HS-27A (cell line): ENCODE results near the gene SPINK8.
"Not testable (repeated sequence)": the region's sequence is repeated elsewhere in the genome, so short reads cannot be mapped to it uniquely, and the experiment has no call there.

ENCODE experiments used
- DNase-seq: peaks from one replicate; pipeline ENCODE4 v3.0.0-alpha.2; 2012; ENCODE audit warnings: low read depth, missing footprints

Gene SPINK8

GRCh38 chr3:48331706-48332435 is 1.6 kb downstream of the SPINK8 start:
- DNase-seq, result not testable (repeated sequence)

DNA sequence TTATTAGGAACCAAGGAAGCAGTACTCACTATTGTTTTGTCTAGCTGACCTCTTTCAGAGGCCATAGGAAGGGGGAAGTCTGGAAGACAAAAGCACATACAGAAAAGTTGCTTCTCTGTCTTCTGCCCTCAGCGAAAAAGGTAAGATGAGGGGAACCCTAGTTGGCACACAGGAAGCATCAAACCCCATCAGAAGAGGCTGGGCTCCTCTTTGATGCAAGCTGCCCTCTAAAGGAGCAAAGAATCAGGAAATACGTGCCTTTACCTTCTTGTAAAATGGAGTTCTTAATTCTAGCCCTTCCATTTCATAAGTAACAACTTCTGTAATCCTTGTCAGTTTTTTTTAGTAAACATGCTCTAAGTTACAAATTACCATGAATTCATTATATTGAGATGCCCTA is 12.5 kb downstream of the SPINK8 start:
- no peak for DNase-seq

DNA sequence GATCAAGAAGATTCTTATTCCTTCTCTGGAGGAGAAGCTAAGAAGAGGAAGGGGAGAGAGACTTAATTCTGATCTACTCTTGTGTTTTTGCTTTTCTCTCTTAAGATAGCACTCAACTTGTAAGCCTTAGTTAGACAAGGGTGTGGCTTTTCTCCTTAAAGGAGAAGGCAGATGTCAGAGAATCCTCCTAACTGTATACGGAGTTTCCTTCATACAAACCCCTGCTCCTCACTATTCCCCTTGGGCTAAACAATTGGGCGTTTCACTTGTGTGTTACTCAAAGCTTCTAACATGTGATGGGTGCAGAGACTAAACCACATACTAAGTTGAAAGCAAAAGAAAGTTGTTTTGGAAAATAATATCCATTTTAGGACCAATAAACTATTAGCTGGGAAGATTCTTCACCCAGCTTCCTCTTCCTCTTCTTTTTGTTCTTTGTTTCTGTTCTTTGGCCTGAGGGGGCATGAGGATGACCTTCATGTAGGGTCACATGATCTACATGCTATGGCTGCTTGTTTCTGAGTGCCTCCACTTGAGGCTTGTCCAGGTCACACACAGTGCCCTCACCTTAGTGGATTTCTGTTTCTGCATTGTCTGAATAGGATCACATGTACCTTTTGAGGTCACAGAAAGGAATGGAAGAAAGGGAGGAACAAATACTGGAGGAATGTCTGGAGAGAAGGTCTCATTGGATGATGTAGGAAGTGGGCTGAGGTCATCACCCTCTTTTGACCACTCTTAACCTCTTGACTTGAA is 14.6 kb downstream of the SPINK8 start:
- no peak for DNase-seq

GRCh38 chr3:48314542-48314941 is 18.9 kb downstream of the SPINK8 start:
- DNase-seq, result no peak

GRCh38 chr3:48306860-48307530 is 26.5 kb downstream of the SPINK8 start:
- DNase-seq, result no peak

DNA sequence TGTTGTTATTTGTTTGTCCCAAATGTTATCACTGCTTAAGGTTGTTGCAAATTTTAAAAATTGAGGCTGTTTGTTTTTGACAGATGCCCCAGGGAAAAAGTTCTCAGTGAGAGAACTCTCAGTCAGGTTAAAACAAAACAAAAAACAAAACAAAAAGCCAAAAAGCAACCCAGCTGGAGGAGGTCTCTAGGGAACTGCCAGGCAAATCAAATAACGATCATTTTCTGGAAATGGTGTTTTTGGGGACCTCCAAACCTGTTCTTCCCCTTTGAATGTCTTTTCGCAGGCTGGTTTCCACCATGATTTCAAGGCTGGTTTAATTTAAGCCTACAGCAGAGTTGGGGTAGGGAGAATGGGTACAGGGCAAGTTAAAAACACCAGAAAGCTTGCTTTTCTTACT is 27.2 kb downstream of the SPINK8 start:
- no peak for DNase-seq

DNA sequence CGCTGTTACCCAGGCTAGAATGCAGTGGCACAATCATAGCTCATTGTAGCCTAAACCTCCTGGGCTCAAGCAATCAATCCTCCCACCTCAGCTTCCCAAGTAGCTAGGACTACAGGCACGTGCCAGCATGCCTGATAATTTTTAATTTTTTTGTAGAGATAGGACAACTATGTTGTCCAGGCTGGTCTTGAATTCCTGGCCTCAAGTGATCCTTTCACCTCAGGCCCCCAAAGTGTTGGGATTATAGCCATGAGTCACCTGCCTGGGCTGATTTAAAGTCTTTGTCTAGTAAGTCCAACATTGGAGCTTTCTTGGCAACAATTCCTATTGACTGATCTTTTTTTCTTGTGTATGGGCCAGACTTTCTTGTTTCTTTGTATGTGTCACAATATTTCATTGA is 28.1 kb downstream of the SPINK8 start:
- no peak for DNase-seq

DNA sequence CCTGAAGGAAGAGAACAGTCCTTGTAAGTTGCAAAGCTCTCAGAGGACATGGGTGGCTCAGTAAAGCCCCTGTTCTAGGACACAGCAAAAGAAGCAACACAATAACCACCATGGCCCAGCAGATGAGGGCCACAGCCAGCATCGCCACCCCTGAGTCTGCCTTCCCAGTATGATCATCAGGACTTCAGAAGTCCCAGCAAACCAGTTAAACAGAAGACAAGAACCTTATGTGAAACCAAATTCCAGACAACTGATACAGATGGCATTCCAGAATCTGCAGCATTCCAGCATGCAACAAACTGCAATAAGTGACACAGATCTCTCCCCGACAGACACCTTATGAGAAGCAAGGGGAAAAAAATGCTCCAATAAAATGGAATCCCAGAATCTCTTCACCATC is 30.4 kb downstream of the SPINK8 start:
- DNase-seq, result no peak

DNA sequence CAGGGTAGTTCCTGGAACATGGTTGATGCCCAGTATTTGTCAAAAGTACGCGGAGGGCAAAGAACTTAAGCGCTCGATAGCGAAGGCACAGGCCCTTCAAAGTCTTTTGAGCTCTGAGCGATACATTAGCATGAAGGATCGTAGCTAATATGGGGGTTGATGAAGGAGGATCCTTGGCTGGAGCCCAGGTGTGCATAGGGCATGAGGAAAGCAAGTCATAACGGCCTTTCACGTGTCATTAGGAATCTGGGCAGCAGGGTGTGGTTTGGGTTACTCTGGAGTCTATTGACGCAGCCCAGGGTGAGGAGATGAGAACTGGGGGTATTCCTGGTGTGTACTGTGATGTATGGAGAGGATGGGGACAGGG is 31.7 kb downstream of the SPINK8 start:
- DNase-seq, result peak; percentile 14

DNA sequence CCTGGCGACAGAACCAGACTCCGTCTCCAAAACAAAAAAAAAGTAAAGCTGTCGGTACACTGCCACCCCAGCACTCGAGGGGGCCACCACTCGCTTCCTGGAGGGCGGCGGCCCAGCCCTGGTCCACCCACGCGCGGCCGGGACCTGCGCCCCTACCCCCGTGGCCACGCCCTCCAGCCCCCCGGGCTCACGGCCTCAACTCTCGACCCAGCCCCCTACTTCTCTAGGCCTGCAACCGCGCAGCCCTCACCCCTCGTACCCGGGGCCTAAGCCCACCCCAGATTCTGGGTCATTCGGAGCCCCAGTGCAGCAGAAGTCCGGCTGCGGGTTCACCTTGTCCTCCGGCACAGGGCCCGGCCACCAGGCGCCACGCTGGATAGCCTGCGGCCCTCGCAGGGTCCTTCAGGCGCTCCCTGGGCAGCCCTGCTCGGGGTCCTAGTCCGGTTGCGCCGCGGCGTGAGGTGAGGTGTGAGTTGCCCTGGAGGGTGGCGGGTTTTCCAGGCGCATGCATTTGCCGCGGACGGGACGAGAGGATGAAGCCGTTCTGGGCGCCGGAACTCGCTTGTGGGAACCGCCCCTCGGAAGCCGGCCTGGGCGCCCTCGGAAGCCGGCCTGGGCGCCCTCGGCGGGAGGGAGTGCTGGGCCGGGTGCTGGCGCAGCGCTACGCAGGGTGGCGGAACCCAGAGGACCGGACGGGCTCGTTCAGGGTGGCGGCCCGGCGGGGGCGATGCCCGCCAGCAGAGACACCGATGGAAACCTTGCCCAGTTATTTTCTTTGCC is 32.3 kb downstream of the SPINK8 start, which contains the start of gene NME6:
Gene NME6 (minus strand): TSS at position 348 of the 780 bp plus-strand sequence.
- DNase-seq, result peak; percentile 73

- no peak for DNase-seq
Measured at GRCh38 chr3:48299746-48300712, 33.4 kb downstream of the SPINK8 start.

GRCh38 chr3:48297111-48297810 is 36.2 kb downstream of the SPINK8 start:
- no peak for DNase-seq

DNA sequence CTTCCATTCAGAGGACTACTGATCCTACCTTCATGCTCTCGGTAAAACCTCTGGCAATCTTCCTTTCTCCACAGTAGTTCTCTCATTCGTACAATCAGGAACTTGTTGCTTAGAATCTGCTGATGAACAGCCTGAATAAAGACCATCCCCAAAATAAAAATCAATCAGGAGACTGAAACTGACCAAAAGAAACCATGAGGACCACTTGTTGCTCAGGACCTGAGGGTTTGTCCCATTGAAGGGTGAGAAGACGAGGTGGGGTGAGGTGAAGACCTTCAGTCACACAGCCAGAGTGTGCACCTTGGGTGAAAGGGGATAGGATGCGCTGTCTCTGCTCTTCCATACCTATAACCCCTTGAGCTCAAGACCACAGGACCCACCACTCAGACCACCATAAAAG is 36.8 kb downstream of the SPINK8 start:
- DNase-seq, result no peak

DNA sequence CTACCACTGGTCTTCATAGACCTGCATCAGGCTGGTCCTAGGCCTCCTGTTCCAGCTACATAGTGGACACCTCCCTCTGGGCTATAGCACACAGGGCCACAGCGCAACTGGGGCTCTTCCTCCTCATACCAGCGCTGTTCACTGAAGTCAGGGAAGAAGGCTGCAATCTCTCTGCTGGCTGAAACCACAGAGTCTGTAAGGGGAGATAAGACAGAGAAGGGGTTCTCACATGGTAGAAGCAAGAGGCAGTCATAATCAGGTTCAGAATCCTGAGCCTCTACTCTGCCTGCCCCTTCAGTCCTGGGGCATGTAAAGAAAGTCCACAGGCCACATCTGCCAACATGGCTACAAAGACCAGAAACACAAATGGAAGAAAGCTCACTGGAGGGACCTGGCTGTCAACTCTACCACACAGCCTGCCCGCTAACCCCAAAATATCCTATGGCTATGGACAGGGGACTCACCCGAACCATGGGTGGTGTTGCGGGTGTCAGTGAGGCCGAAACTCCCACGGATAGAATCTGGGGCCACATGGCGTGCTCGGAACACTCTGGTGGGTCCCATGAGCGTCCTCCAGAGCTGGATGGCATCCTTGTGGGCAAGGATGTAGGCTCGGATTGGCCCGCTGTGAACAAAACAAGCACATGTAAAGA is 38.7 kb downstream of the SPINK8 start:
- no peak for DNase-seq

DNA sequence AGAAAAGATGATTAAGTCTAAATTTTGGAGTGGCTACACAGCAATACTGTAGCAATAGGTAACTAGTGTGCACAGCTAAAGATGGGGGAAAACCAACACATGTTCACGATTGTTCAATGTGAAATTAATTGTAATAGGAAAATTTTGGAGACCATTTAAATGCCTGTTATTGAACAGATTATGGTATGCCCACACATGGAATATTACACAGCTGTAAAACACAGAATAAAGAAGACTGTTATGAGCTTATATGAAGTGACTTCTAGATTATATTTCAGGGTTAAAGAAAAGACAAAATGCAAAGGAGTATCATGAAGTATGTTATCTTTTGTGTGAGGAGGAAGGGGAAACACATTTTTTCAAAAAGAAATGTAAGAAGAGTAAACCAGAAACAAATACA is 43.8 kb downstream of the SPINK8 start:
- no peak for DNase-seq

DNA sequence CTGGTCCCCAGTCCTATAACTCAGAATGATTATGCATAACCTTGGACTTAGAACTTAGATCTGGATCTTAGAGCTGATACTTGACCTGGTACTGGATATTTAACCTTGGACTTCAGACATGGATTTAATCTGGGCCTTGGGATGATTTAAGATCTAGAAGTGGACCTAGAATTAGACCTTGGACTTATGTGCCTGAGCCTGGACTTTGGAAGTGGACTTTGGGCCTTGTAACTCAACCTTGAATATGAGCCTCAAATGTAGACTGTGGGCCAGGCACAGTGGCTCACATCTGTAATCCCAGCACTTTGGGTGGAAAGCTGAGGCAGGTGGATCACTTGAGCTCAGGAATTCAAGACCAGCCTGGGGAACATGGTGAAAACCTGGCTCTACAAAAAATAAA is 46.4 kb downstream of the SPINK8 start:
- DNase-seq, result no peak

DNA sequence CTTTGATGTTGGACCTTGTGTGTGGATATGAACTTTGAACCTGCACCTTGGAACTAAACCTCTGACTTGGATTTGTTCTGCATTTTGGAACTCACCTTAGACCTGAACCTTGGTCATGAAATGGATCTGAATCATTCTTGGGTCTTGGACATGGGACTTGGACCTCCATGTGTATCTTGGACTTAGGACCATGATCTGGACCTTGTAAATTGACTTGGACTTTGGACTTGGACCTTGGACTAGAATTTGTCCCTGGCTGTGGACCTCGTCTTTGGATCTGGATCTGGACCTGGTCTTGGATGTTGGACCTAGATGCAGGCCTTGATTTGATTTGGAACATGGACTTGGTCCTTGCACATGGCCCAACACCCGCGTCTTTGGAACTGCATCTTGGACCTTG is 47.2 kb downstream of the SPINK8 start:
- DNase-seq, result no peak

- DNase-seq, result no peak
Measured at GRCh38 chr3:48285675-48286074, 47.8 kb downstream of the SPINK8 start.

GRCh38 chr3:48285132-48285531 is 48.3 kb downstream of the SPINK8 start:
- peak; percentile 11 for DNase-seq

DNA sequence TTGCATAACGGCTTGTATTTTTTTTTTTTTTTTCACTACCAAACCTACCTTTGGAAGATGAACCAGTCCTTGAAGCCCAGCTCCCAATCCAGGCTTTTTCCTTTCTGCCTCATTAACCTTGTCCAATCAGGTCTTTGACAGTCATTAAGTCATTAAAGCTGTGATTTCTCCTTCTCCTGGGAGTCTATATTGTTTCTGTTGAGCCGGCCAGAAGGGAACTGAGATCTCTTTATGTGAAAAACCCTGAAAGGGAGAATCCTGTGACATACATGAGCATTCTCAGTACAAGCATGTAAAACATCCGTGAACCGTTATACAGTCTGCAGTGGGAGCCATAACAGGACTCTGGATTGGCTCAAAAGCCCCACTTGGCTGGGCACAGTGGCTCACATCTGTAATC is 52.6 kb downstream of the SPINK8 start:
- DNase-seq, result no peak
